GM19468 (cell line): ENCODE measurements around the gene ST3GAL4.

Experiments used
- ATAC-seq: cut with Tn5 transposase; IDR thresholded peaks from one replicate; pipeline ENCODE4 v1.9.1; 2021; ENCODE audit warnings: mild to moderate bottlenecking, moderate library complexity, moderate number of reproducible peaks; ENCODE audit not compliant: unreplicated experiment; ENCODE audit errors: extremely low read depth

Gene ST3GAL4

DNA sequence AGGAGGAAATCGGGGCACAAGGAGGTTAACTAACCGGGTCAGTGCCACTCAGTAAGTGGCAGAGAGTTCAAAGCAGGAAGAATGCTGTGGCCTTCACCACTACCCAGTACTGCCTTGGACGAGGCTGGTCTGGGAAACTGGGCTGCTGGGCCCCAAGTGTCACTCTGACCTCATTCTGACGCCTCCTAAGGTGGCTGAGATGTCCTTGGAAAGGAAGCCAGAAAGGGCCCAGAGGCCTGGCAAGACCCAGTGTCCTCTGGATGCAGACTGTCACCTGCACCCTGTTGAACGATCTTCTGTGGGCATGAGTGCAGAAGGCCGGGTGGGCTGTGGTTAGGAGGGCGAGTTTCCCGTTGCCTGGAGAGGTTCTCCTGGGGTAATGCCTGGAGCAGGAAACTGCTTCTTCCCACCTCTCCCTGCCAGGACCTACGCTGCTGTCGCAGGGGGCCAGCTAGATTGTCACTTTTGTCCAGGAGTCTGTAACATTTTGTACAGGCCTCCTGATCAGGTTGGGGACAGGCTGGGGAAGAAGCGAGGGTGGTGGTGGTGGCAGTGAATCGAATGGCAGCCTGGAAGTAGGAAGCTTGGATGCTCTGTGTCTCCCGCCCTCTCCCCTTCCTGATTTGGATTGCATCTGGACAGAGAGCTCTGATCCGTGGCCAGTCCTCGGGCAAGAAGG lies 105.1 kb downstream of the ST3GAL4 start:
- no peak for ATAC-seq

- ATAC-seq = no peak
Measured at GRCh38 chr11:126461096-126461440, 105.6 kb downstream of the ST3GAL4 start.

DNA sequence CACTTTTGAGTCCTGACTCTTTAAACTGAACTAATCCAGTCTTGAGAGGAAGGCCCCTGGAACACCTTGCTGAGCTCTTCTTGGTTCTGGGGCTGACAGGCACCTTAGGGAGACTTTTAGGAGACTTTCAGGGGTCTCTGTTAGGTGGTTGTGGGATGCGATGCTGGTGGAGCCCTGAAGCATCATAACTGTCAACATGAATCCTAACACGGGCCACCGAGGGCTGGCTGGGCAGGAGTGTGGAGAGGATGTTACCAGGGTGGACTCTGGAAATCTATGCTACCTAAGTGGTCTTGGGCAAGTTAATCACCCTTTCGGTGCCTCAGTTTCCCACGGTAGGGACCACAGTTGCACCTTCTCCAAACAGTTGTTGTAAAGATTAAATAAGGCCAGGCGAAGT lies 106.5 kb downstream of the ST3GAL4 start:
- no peak for ATAC-seq

GRCh38 chr11:126462422-126462821 lies 106.9 kb downstream of the ST3GAL4 start:
- ATAC-seq = no peak
